HEK293T (cell line): ENCODE results near the gene NDUFAF2.

Experiments
- BHLHE40 ChIP-seq: fragments of 450-650 bp; IDR thresholded peaks from 2 replicates; pipeline ENCODE4 v1.6.1; 2016; ENCODE audit warnings: mild to moderate bottlenecking, moderate library complexity, borderline replicate concordance
- CTBP1 ChIP-seq: fragments of 450-650 bp; IDR thresholded peaks from 2 replicates; pipeline ENCODE4 v1.6.1; 2016; ENCODE audit warnings: borderline replicate concordance
- ELF4 ChIP-seq: fragments of 450-650 bp; IDR thresholded peaks from 2 replicates; pipeline ENCODE4 v1.6.1; 2017; ENCODE audit warnings: antibody characterized with exemption
- FOXA1 ChIP-seq: fragments of 450-650 bp; IDR thresholded peaks from 2 replicates; pipeline ENCODE4 v1.6.1; 2016; ENCODE audit warnings: mild to moderate bottlenecking
- FOXK2 ChIP-seq: fragments of 450-650 bp; IDR thresholded peaks from 2 replicates; pipeline ENCODE4 v1.6.1; 2016; ENCODE audit warnings: mild to moderate bottlenecking
- L3MBTL2 ChIP-seq: fragments of 450-650 bp; conservative IDR thresholded peaks from 2 replicates; pipeline ENCODE4 v1.6.1; 2016; ENCODE audit warnings: mild to moderate bottlenecking
- SP1 ChIP-seq: fragments of 450-650 bp; IDR thresholded peaks from 2 replicates; pipeline ENCODE4 v1.6.1; 2017
- SUZ12 ChIP-seq: fragments of 450-650 bp; IDR thresholded peaks from 2 replicates; pipeline ENCODE4 v1.6.1; 2016; ENCODE audit warnings: mild to moderate bottlenecking

GRCh38 chr5:61084658-61085057 lies 139.7 kb downstream of the NDUFAF2 start:
- TF ChIP-seq FOXA1 (no peak), BHLHE40 (no peak), SP1 (no peak), FOXK2 (no peak), CTBP1 (no peak), ELF4 (no peak), L3MBTL2 (no peak), SUZ12 (no peak)
